ENCODE data around the gene NCAN. TPM values are rescaled to one million over a fixed set of nuclear protein-coding genes. Genes with fewer than 3 reads are reported as not detected.

The NCAN gene
- polyA plus RNA-seq, 1 donor from 2014 or later: 52.1 TPM

DNA sequence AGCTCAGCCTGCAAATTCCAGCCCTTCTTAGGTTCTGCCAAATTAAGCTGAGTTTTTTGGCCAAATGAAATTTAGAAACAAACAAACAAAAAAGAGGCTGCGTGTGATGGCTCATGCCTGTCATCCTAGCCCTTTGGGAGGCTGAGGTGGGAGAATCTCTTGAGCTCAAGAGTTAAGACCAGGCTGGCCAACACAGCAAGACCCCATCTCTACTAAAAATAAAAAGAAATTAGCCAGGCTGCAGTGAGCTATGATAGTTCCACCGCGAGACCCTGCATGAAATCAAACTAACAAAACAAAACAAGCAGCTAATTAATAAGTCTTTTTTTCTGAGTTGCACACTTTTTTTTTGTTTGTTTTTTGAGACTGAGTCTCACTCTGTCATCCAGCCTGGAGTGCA, 17.9 kb downstream of the NCAN start:
- Histone ChIP-seq H3K36me3 (ENCODE audit: insufficient read depth, low read length) (peaks cover 17% of the 10 kb centered on the region), H3K9me2 (ENCODE audit: insufficient read depth, low read length) (no peaks in the 10 kb centered on the region)

GRCh38 chr19:19230999-19231398, 19.2 kb downstream of the NCAN start:
- H3F3A ChIP-seq (ENCODE audit: insufficient read depth, low read length, poor library complexity, severe bottlenecking): no peaks in the 10 kb centered on the region
- H3K27me3 ChIP-seq (ENCODE audit: insufficient read depth, low read depth, low read length): no peaks in the 10 kb centered on the region
- H4K20me1 ChIP-seq (ENCODE audit: insufficient read depth): no peaks in the 10 kb centered on the region
- no peak overlapping the region for H3K4me3 ChIP-seq (ENCODE audit: low read length)
- no peak overlapping the region for H3K9ac ChIP-seq (ENCODE audit: low read length)
- H3K9me2 ChIP-seq (ENCODE audit: insufficient read depth, low read length): no peaks in the 10 kb centered on the region
- no peak overlapping the region for H3K4me2 ChIP-seq (ENCODE audit: low read length)
- TF ChIP-seq TAF1 (IDR thresholded peaks at IDR 0.05; ENCODE audit: low read depth): no peak
- TF ChIP-seq SMC3 (conservative IDR thresholded peaks at IDR 0.05; ENCODE audit: poor library complexity): no peak
- no peak for TF ChIP-seq CTCF (IDR thresholded peaks at IDR 0.05; ENCODE audit: poor library complexity, severe bottlenecking)
- no peak for TF ChIP-seq EP300 (conservative IDR thresholded peaks at IDR 0.05; ENCODE audit: poor library complexity, severe bottlenecking)
- no peak for TF ChIP-seq EZH2 (IDR thresholded peaks at IDR 0.05; ENCODE audit: borderline replicate concordance, insufficient read depth, low read length, poor library complexity, severe bottlenecking)
- TF ChIP-seq MXI1 (conservative IDR thresholded peaks at IDR 0.05; ENCODE audit: poor library complexity, severe bottlenecking): no peak
- TF ChIP-seq REST (IDR thresholded peaks at IDR 0.05; ENCODE audit: borderline replicate concordance): no peak
- no peak for TF ChIP-seq RAD21 (conservative IDR thresholded peaks at IDR 0.05)
- peaks cover 8% of the 10 kb centered on the region for H3K9me3 ChIP-seq (ENCODE audit: low read length)
- no peaks in the 10 kb centered on the region for H3K79me2 ChIP-seq (replicated peaks; ENCODE audit: insufficient read depth, low read length)
- H3K36me3 ChIP-seq (ENCODE audit: insufficient read depth, low read length): peaks cover 26% of the 10 kb centered on the region
- no peak overlapping the region for H3K27ac ChIP-seq (ENCODE audit: low read length)
- no peak overlapping the region for H2AFZ ChIP-seq (ENCODE audit: low read depth, low read length)

More for the DNA sequence above, 17.9 kb downstream of the NCAN start:
- Histone ChIP-seq H3K9ac (ENCODE audit: low read length) (no peak overlapping the region), H2AFZ (ENCODE audit: low read depth, low read length) (no peak overlapping the region), H3K4me2 (ENCODE audit: low read length) (no peak overlapping the region), H3K79me2 (replicated peaks; ENCODE audit: insufficient read depth, low read length) (no peaks in the 10 kb centered on the region), H3K9me3 (ENCODE audit: low read length) (peaks cover 4% of the 10 kb centered on the region), H3F3A (ENCODE audit: insufficient read depth, low read length, poor library complexity, severe bottlenecking) (no peaks in the 10 kb centered on the region), H3K27ac (ENCODE audit: low read length) (no peak overlapping the region), H3K27me3 (ENCODE audit: insufficient read depth, low read depth, low read length) (no peaks in the 10 kb centered on the region), H3K4me3 (ENCODE audit: low read length) (no peak overlapping the region), H4K20me1 (ENCODE audit: insufficient read depth) (no peaks in the 10 kb centered on the region)
- no peak for TF ChIP-seq EP300 (conservative IDR thresholded peaks at IDR 0.05; ENCODE audit: poor library complexity, severe bottlenecking)

DNA sequence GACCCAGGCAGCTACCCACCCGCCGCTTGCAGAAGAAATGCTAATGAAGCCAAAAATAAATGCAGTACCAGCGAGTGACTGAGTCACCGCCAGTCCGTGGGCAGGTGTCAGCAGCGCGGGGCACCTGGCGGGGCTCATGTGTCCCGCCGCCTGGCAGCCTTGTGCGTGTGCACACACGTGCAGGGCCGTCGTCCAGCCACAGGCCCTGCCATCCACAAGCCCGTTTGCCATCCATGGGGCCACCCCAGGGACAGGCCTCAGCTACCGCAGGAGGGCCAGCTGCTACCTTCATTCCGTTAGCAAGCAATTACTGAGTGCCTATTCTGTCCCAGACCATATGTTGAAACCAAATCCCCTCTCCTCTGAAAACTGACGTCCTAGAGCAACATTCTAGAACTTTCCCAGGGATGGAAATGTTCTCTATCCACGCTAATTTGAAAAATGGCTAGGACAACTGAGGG, 20.5 kb downstream of the NCAN start:
- Histone ChIP-seq H3K9me3 (ENCODE audit: low read length) (peaks cover 8% of the 10 kb centered on the region), H3K27ac (ENCODE audit: low read length) (no peak overlapping the region), H3K4me3 (ENCODE audit: low read length) (no peak overlapping the region), H3F3A (ENCODE audit: insufficient read depth, low read length, poor library complexity, severe bottlenecking) (no peaks in the 10 kb centered on the region), H3K9ac (ENCODE audit: low read length) (no peak overlapping the region), H3K9me2 (ENCODE audit: insufficient read depth, low read length) (no peaks in the 10 kb centered on the region), H3K27me3 (ENCODE audit: insufficient read depth, low read depth, low read length) (no peaks in the 10 kb centered on the region), H4K20me1 (ENCODE audit: insufficient read depth) (no peaks in the 10 kb centered on the region), H3K4me2 (ENCODE audit: low read length) (no peak overlapping the region), H3K36me3 (ENCODE audit: insufficient read depth, low read length) (peaks cover 29% of the 10 kb centered on the region), H2AFZ (ENCODE audit: low read depth, low read length) (no peak overlapping the region), H3K79me2 (replicated peaks; ENCODE audit: insufficient read depth, low read length) (no peaks in the 10 kb centered on the region)
- TF ChIP-seq TAF1 (IDR thresholded peaks at IDR 0.05; ENCODE audit: low read depth) (no peak), POLR2AphosphoS5 (IDR thresholded peaks at IDR 0.05) (no peak), CTCF (IDR thresholded peaks at IDR 0.05; ENCODE audit: poor library complexity, severe bottlenecking) (no peak), RAD21 (conservative IDR thresholded peaks at IDR 0.05) (no peak), EZH2 (IDR thresholded peaks at IDR 0.05; ENCODE audit: borderline replicate concordance, insufficient read depth, low read length, poor library complexity, severe bottlenecking) (no peak), EP300 (conservative IDR thresholded peaks at IDR 0.05; ENCODE audit: poor library complexity, severe bottlenecking) (no peak), REST (IDR thresholded peaks at IDR 0.05; ENCODE audit: borderline replicate concordance) (no peak)

All from neural cell (in vitro differentiated cells).